ENCODE measurements around the gene VHLL. TPM values are rescaled to one million over a fixed set of nuclear protein-coding genes. Genes with fewer than 3 reads are reported as not detected.
A peak's percentile ranks its signal among the peaks of the same experiment; 100 is the strongest.

VHLL gene
- total RNA-seq, 1 donor = not detected

DNA sequence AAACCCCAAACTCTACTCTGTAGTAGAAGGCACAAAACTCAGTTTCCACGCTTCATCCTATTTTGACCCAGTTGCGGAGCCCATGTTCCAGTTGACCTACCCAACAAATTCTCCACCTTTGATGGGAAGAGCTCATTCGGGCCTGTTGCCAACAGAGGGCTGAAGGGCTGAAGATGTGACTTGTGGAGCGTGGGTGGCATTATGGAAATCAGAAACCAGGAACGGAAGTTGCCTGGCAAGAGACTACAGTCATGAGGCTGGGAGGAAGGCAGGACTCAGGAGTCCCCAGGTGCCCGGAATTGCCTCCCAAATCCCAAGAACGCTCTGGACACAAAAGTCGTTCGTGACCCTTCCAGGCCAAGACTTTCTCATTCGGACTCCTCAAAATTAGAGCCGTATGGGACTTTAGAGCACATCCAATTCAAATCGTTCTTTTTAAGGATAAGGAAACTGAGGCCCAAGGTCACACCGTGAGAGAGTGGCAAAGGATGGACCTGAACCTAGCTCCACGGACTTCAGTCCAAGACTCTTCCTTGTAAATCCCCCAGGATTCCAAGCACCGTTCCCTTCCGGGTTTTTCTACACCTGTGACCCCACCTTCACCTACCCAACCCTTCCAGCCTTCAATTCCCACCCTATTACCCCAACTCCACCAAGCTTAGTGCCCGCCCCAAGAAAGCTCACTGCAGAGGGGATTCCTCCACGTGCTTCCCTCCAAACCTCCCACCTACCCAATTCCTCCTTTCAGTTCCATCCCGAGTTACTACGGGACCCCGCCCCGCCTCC is 17.2 kb downstream of the VHLL start:
- Histone ChIP-seq H3K4me1 (ENCODE audit: insufficient read depth, low read length) (peaks cover 76% of the 10 kb centered on the region), H3K4me3 (ENCODE audit: low read length) (peak overlapping the region; percentile 89), H3K9me3 (ENCODE audit: low read depth, low read length) (no peaks in the 10 kb centered on the region), H3K27me3 (ENCODE audit: insufficient read depth, low read length) (no peaks in the 10 kb centered on the region)

DNA sequence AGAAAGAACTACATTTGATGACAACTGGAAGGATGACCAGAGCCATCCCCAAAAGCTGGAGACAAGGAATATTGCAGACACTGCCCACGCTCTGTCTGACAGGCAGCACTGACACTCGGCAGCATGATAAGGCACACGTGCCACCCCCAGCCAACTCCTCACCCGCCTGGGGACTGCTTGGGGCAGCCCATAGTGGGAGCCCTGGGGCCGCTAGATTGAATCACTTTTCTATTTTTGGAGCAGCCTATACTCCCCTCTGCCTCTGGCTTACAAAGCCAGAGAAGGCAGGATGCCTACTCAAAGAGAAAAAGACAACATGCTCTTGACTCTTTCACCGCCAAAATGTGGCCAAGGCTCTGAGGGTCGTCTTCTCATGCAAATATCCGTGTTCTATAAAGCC is 17.8 kb downstream of the VHLL start:
- Histone ChIP-seq H3K27me3 (ENCODE audit: insufficient read depth, low read length) (no peaks in the 10 kb centered on the region), H3K4me3 (ENCODE audit: low read length) (peak overlapping the region; percentile 89), H3K9me3 (ENCODE audit: low read depth, low read length) (no peaks in the 10 kb centered on the region), H3K4me1 (ENCODE audit: insufficient read depth, low read length) (peaks cover 82% of the 10 kb centered on the region)

- H3K9me3 ChIP-seq (ENCODE audit: low read depth, low read length) = no peaks in the 10 kb centered on the region
- H3K4me3 ChIP-seq (ENCODE audit: low read length) = no peak overlapping the region
- no peaks in the 10 kb centered on the region for H3K27me3 ChIP-seq (ENCODE audit: insufficient read depth, low read length)
- peaks cover 88% of the 10 kb centered on the region for H3K4me1 ChIP-seq (ENCODE audit: insufficient read depth, low read length)
These were observed 19.3 kb downstream of the VHLL start for GRCh38 chr1:156279837-156280236.

- H3K9me3 ChIP-seq (ENCODE audit: low read depth, low read length) = no peaks in the 10 kb centered on the region
- no peak overlapping the region for H3K4me3 ChIP-seq (ENCODE audit: low read length)
- peaks cover 67% of the 10 kb centered on the region for H3K4me1 ChIP-seq (ENCODE audit: insufficient read depth, low read length)
- H3K27me3 ChIP-seq (ENCODE audit: insufficient read depth, low read length) = no peaks in the 10 kb centered on the region
These were observed 22.1 kb downstream of the VHLL start for GRCh38 chr1:156276966-156277381.

- no peaks in the 10 kb centered on the region for H3K9me3 ChIP-seq (ENCODE audit: low read depth, low read length)
- H3K4me1 ChIP-seq (ENCODE audit: insufficient read depth, low read length) = peaks cover 62% of the 10 kb centered on the region
- no peak overlapping the region for H3K4me3 ChIP-seq (ENCODE audit: low read length)
- H3K27me3 ChIP-seq (ENCODE audit: insufficient read depth, low read length) = no peaks in the 10 kb centered on the region
These were observed 22.6 kb downstream of the VHLL start for GRCh38 chr1:156276532-156276931.

- Histone ChIP-seq H3K4me1 (ENCODE audit: insufficient read depth, low read length) (peaks cover 3% of the 10 kb centered on the region), H3K9me3 (ENCODE audit: low read depth, low read length) (no peaks in the 10 kb centered on the region), H3K27me3 (ENCODE audit: insufficient read depth, low read length) (no peaks in the 10 kb centered on the region), H3K4me3 (ENCODE audit: low read length) (no peak overlapping the region)
These were observed 28.8 kb downstream of the VHLL start for GRCh38 chr1:156270314-156270713.

- no peaks in the 10 kb centered on the region for H3K9me3 ChIP-seq (ENCODE audit: low read depth, low read length)
- H3K4me3 ChIP-seq (ENCODE audit: low read length) = no peak overlapping the region
- no peaks in the 10 kb centered on the region for H3K4me1 ChIP-seq (ENCODE audit: insufficient read depth, low read length)
- H3K27me3 ChIP-seq (ENCODE audit: insufficient read depth, low read length) = no peaks in the 10 kb centered on the region
These were observed 30.8 kb downstream of the VHLL start for GRCh38 chr1:156268336-156268735.

DNA sequence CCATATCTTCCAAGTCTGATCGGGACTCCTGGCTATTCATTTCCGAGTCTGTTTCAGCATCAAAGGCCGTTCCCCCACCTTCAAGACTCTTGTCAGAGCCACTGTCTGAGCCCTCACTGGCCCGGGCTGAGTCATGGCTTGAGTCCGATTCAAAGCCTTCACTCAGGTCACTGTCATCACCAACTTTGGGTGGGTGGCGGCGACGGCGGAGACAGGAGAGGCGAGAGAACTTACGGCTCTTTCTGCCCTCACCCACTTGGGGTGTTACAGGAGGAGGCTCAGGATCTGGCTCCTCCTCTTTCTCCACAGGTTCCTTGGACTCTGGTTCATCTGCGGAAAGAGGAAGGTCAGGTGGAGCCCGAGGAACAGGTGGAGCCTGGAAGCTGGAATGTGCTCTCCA is 33.1 kb downstream of the VHLL start:
- no peaks in the 10 kb centered on the region for H3K9me3 ChIP-seq (ENCODE audit: low read depth, low read length)
- no peak overlapping the region for H3K4me3 ChIP-seq (ENCODE audit: low read length)
- no peaks in the 10 kb centered on the region for H3K27me3 ChIP-seq (ENCODE audit: insufficient read depth, low read length)
- H3K4me1 ChIP-seq (ENCODE audit: insufficient read depth, low read length) = no peaks in the 10 kb centered on the region

DNA sequence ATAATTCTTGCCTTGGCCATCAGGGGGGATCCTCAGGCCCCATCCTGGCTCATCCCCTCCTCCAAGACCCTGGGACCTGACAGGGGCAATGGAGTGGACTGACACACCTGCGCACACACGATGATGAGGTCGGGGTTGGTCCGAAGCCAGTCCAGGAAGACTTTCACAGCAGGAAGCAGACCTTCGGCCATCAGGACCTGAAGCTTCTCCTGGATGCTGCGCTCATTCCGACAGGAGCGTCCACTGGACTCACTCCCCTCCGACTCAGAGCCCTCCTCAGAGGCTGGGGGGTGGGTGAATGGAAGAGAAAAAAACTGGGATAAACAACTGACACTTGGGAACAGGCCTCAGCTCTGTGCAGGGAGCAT is 35.8 kb downstream of the VHLL start:
- Histone ChIP-seq H3K9me3 (ENCODE audit: low read depth, low read length) (no peaks in the 10 kb centered on the region), H3K4me1 (ENCODE audit: insufficient read depth, low read length) (no peaks in the 10 kb centered on the region)

DNA sequence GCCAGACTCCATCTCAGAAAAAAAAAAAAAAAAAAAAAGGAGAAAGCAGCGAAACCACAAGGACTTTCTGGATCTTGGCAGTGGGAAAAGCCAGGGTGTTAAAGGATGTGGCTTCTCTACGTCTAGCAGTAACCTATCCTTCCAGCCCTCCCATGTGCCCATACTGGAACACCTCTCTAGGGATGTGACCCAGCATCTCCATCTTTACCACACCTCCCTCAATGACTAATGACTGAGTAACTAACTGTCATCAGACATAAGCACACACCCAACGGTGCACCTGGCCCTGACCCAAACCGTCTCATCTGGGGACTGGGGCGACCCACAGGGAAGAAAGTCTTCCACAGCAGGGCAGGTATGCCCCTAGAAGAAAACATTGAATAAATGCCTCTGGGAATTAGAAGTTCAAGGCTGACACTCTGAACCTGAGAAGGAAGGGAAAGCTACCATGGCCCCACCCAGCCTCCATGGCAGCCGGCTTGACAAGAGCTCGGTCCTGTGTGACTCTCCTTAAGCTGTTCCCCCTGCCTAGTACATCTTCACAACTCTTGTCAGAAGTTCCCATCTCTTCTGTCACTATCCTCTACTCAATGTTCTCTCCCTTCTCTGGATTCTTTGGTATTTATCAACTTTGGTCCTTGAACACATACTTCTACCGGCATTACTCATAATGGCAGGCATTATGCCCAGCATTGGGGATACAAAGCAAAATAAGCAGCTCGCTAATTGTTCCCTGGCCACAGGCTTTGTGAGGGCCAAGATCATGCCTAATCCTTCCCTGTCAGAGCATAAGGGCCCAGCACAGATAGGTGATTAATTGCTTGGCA is 36.4 kb downstream of the VHLL start:
- Histone ChIP-seq H3K4me1 (ENCODE audit: insufficient read depth, low read length) (no peaks in the 10 kb centered on the region), H3K4me3 (ENCODE audit: low read length) (no peak overlapping the region), H3K27me3 (ENCODE audit: insufficient read depth, low read length) (no peaks in the 10 kb centered on the region), H3K9me3 (ENCODE audit: low read depth, low read length) (no peaks in the 10 kb centered on the region)

More for the DNA sequence above, 35.8 kb downstream of the VHLL start:
- Histone ChIP-seq H3K4me3 (ENCODE audit: low read length) (no peak overlapping the region), H3K27me3 (ENCODE audit: insufficient read depth, low read length) (no peaks in the 10 kb centered on the region)

DNA sequence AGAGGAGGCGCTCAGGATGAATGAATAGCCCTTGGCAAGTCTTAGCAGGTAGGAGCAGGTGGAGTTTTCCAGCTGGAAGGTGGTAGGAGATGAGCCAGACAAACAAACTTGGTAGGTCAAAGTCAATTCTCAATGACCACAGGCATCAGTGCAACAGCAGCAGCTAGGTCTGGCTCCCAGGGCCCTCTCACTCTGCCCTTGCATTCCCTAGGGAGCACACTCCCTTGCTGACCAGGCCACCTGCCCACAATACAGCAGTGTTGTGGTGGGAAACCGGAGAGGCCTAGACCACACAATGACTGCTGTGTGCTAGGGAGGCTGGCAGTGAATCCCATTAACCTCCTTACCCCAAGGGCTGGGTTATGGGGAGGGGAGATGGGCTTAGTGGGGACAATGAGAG is 38.2 kb downstream of the VHLL start:
- no peaks in the 10 kb centered on the region for H3K4me1 ChIP-seq (ENCODE audit: insufficient read depth, low read length)

DNA sequence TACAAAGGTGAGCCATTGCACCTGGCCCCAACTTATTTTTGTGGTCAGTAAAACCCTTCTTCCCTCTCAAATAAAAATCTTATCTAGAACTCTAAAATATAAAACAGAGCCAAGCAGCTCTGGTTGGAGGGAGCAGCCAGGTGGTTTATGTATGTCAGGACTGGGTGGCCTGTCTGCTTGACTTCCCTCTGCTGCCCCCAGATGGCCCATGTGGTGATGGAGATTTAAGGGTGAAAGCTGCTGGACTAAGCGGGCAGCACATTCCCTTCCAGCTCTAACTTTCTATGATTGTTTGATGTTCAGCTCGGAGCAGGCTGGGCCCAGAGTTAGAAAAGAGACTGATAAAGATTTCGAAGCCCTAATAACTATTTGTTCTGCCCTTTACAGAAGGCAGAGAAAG is 39.3 kb downstream of the VHLL start:
- no peaks in the 10 kb centered on the region for H3K9me3 ChIP-seq (ENCODE audit: low read depth, low read length)
- H3K4me1 ChIP-seq (ENCODE audit: insufficient read depth, low read length) = no peaks in the 10 kb centered on the region
- H3K4me3 ChIP-seq (ENCODE audit: low read length) = no peak overlapping the region
- no peaks in the 10 kb centered on the region for H3K27me3 ChIP-seq (ENCODE audit: insufficient read depth, low read length)

More for the DNA sequence above, 38.2 kb downstream of the VHLL start:
- Histone ChIP-seq H3K27me3 (ENCODE audit: insufficient read depth, low read length) (no peaks in the 10 kb centered on the region), H3K4me3 (ENCODE audit: low read length) (no peak overlapping the region), H3K9me3 (ENCODE audit: low read depth, low read length) (no peaks in the 10 kb centered on the region)

GRCh38 chr1:156258859-156259258 is 40.2 kb downstream of the VHLL start:
- Histone ChIP-seq H3K9me3 (ENCODE audit: low read depth, low read length) (no peaks in the 10 kb centered on the region), H3K27me3 (ENCODE audit: insufficient read depth, low read length) (no peaks in the 10 kb centered on the region), H3K4me1 (ENCODE audit: insufficient read depth, low read length) (no peaks in the 10 kb centered on the region), H3K4me3 (ENCODE audit: low read length) (no peak overlapping the region)

GRCh38 chr1:156257711-156258110 is 41.4 kb downstream of the VHLL start:
- Histone ChIP-seq H3K4me3 (ENCODE audit: low read length) (no peak overlapping the region), H3K27me3 (ENCODE audit: insufficient read depth, low read length) (no peaks in the 10 kb centered on the region), H3K4me1 (ENCODE audit: insufficient read depth, low read length) (no peaks in the 10 kb centered on the region), H3K9me3 (ENCODE audit: low read depth, low read length) (no peaks in the 10 kb centered on the region)

DNA sequence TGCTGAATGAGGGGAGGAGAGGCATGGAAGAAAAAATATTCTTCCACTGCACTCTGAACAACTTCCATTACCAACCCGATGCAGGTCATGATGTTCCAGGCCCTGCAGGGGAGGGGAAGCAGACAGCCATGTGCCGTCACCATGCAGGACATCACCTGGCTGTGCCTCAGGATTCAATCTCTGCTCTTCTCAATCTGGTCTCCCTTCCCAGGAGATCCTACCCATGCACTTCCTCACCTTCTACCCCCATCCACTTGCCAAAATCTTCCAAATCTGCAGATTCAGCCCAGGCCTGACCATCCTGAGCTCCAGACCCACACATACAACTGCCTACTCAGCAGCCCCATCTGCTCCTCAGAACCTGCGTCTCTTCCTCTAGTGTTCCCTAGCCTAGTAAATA is 45.5 kb downstream of the VHLL start:
- H3K4me3 ChIP-seq (ENCODE audit: low read length) = no peak overlapping the region
- H3K4me1 ChIP-seq (ENCODE audit: insufficient read depth, low read length) = no peaks in the 10 kb centered on the region
- no peaks in the 10 kb centered on the region for H3K27me3 ChIP-seq (ENCODE audit: insufficient read depth, low read length)
- H3K9me3 ChIP-seq (ENCODE audit: low read depth, low read length) = no peaks in the 10 kb centered on the region

All from mononuclear cell (primary cell).